ENCODE measurements around the gene CALD1.

CALD1 gene

DNA sequence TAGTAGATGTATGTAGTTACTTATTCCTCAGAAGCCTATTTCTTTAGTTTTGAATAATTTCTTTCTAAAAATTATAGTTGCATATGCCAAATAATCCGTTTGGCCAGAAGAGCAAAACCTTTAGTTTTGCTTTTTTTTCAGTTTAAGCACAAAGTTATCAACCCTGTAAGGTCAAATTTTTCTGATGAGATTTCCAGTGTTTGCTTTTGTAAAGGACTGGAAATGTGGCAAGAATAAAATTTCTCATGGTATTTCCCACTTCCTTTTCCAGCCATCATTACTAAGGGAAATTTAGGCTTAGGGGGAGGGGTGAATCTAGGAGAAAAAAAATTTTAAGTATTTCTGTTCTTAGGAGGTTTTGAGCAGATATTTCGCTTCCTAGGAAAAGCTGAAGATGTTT lies 7.6 kb downstream of the CALD1 start:
- no peak for DNase-seq (ENCODE audit: low read depth)

GRCh38 chr7:134787720-134788119 lies 8.3 kb downstream of the CALD1 start:
- no peak for DNase-seq (ENCODE audit: low read depth)

DNA sequence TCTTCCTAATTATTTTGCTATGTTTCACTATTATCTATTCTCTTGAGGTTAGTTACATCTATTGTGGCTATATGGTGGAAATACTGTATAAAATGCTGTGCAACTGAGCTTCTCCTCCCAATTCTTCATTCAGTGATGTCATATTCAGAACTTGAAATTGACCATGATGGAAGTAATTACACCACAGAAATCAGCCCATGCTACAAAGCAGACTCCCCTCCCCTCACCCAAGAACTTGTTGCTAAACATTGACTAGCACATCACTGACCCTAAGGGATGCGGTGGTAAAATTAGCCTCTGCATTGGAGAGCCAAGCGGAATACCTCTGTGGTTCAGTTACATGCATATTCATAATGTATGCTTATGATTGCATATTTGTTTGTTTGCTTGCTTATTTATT lies 8.8 kb downstream of the CALD1 start:
- no peak for DNase-seq (ENCODE audit: low read depth)

GRCh38 chr7:134789967-134790685 lies 10.7 kb downstream of the CALD1 start:
- no peak for DNase-seq (ENCODE audit: low read depth)

GRCh38 chr7:134792968-134793367 lies 13.5 kb downstream of the CALD1 start:
- no peak for DNase-seq (ENCODE audit: low read depth)

DNA sequence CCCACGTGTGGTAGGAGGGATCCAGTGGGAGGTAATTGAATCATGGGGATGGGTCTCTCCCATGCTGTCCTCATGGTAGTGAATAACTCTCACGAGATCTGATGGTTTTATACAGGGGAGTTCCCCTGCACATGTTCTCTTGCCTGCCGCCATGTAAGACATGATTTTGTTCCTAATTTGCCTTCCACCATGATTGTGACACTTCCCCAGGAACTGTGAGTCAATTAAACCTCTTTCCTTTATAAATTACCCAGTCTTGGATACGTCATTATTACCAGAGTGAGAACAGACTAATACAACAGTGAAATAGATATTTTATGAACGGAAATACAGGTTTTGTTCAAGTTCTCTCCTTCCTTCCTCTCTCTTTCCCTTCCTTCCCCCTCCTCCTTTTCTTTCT lies 15.8 kb downstream of the CALD1 start:
- DNase-seq (ENCODE audit: low read depth): no peak

GRCh38 chr7:134798155-134798554 lies 18.7 kb downstream of the CALD1 start:
- no peak for DNase-seq (ENCODE audit: low read depth)

DNA sequence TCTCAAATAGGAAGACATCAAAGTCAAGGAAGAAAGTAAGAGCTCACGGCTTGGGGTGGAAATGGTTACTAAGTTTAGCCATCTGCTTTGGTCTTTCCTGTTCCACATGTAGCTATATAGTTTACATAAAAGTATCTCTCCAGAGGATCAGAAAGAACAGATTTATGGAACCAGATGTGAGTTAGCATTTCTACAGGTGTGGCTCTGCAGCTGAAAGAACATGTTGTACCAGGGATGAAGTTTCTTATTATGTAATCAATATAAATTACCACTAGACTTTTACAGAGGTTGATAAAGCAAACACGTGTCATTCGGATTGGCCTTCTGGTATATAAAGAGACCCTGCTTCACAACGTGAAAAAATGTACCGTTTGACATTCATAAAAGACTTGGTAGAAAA lies 19.9 kb downstream of the CALD1 start:
- no peak for DNase-seq (ENCODE audit: low read depth)

DNA sequence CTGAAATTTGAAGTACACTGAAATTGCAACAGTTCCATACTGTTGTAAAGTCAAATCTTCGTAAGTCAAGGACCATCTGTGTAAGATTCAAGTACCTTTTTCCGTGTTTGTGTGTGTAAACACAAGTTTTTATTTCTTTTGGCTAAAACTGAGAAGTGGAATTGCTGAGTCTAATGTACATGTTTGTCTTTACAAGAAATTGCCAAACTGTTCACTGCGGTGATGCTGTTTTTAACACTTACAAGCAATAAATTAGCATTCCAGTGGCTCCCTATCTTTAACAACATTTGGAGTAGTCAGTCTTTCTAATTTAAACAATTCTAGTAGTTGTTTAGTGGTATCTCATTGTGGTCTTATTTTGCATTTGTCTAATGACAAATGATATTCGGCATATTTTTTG lies 23.3 kb downstream of the CALD1 start:
- DNase-seq (ENCODE audit: low read depth): no peak

- no peak for DNase-seq (ENCODE audit: low read depth)
These were observed 24.9 kb downstream of the CALD1 start for GRCh38 chr7:134804351-134804750.

GRCh38 chr7:134804854-134805253 lies 25.4 kb downstream of the CALD1 start:
- no peak for DNase-seq (ENCODE audit: low read depth)

- DNase-seq (ENCODE audit: low read depth): no peak
These were observed 26.8 kb downstream of the CALD1 start for GRCh38 chr7:134806197-134806596.

GRCh38 chr7:134809616-134810015 lies 30.2 kb downstream of the CALD1 start:
- DNase-seq (ENCODE audit: low read depth): no peak

DNA sequence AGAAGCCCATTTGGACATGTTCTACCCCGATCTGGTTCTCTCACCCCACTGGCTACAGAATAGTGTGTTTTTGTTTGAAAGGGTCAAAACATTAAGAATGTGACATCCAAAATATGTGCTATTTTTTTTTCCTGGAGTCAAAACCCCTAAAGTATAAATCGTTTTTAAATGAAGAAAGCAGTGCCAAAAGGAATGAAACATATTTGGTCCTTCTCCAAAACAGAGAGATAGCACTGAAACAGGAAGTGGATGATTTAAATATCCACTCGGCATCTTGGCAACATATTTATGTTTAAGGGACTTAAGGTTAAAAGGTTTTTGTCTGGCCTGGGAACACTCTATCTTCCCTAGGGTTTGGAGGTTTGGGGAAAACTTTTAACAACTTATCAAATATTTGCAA lies 32.3 kb downstream of the CALD1 start:
- no peak for DNase-seq (ENCODE audit: low read depth)

DNA sequence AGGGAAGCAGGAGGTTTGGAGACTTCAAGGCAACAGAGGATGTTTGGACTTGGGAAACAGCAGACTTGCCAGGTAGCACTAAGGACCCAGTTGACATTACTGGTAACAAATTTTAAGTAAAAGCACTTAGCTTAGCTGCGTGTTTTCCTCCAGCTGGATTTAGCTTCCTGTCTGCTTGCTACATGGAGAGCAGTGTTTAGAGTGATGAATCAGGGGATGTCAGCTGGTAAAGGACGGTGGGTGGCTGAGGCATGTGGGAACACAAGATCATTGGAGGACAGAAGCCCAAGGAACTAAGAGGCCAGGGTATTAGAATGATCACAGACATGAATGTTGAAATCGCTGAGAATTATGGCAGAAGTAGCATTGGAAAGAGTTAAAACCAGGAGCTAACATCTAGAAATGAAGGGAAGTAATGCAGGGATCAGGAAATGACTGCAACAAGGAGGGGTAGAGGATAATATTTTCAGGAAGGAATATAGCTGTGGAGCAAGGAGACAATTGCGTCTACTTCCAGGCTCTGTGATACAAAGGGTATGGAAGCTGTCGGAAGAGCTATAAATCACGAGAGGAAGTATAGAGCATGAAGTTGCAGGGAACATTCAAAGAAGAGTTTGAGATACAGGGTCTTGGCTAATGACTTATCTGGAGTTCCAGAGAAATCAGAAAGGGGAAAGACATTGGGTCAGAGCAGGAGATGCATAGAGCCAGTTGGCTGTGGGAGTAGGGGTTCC lies 34.4 kb downstream of the CALD1 start:
- DNase-seq (ENCODE audit: low read depth): no peak

GRCh38 chr7:134814730-134815364 lies 35.4 kb downstream of the CALD1 start:
- no peak for DNase-seq (ENCODE audit: low read depth)

DNA sequence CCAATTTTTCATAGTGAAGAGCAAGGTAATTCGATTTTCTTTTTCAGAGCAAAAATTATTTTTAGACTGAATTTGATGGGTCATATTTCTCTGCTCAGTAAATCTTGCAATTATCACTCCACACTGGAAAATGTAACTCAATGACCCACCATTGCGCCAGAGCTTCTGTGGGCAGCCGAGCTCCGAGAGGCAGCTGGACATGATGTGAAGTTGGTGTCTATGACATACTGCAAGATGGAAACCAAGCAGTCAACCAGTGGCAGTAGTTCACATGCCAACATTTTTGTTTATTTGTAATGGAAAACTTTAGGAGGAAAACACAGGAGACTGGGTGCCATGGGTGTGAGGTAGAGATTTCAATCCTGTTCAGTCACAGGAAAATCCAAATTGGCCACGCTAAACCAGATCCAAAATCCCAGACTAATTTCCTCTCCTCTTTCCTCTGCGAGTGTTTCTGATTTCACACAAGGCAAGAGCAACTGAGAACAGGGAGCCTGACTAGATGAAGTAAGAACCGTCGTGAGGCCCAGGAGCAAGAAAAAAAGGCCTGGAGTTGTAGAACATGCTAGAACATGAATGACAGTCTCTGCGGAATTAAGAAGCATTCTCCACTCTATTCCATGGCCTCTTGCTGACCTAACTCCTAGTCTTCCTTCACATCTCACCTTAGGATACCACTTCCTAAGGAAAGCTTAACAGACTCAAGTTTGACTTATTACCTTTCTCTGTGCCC lies 39.3 kb downstream of the CALD1 start:
- no peak for DNase-seq (ENCODE audit: low read depth)

DNA sequence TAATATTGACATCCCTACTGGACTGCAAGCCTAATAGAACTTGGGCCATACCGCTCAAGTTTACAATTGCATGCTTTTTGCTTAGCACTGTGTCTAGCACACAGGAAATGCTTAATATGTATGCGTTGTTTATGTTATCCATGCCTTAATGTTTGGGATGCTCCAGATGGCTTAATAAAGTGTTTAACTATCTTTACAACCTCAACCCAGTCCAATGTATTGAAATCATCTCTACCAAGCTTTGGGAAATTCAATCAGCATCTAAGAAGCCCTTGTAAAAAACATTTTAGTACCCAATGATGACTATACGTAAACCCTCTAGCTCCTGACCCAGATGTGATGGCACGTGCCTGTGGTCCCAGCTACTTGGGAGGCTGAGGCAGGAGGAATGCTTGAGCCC lies 40.0 kb downstream of the CALD1 start:
- no peak for DNase-seq (ENCODE audit: low read depth)

GRCh38 chr7:134820295-134820694 lies 40.9 kb downstream of the CALD1 start:
- DNase-seq (ENCODE audit: low read depth): no peak

- DNase-seq (ENCODE audit: low read depth): no peak
These were observed 41.3 kb downstream of the CALD1 start for GRCh38 chr7:134820778-134821177.

GRCh38 chr7:134823400-134823799 lies 44.0 kb downstream of the CALD1 start:
- DNase-seq (ENCODE audit: low read depth): no peak

DNA sequence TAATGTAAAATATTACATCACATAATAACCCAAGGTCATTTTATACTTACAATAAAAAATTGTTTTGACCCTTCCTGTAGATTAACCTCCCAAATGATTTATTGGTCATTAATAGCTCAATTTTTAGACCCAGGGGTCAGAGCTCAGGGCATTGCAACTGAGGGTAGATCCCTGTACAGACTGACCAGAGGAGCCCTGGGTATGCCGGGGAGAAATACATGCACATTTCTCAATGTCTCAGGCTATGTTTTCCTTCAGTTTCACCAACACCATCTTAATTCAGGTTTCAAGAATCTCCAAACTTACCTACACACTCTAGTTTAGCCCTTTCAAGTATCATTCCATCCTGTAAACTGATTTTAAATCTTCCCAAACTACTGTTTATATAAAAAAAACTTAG lies 46.2 kb downstream of the CALD1 start:
- no peak for DNase-seq (ENCODE audit: low read depth)

- no peak for DNase-seq (ENCODE audit: low read depth)
These were observed 46.7 kb downstream of the CALD1 start for GRCh38 chr7:134826105-134826504.
